Activated naive CD4-positive, alpha-beta T cell treated with anti-CD3 and anti-CD28 coated beads for 36 hours (primary cell): ENCODE data around the gene COL12A1. TPM values are rescaled to one million over a fixed set of nuclear protein-coding genes. Genes with fewer than 3 reads are reported as not detected.
A peak's percentile ranks its signal among the peaks of the same experiment; 100 is the strongest.

Experiments used
- CTCF ChIA-PET: fragments of 350-600 bp; sonication (Branson Sonifier 250); formaldehyde crosslinking; loops from one replicate; lab custom pipeline; 2021; ENCODE audit warnings: antibody characterized with exemption; lab: Charles Lee
- DNase-seq: peaks from one replicate; pipeline ENCODE4 v3.0.0-alpha.2; 2020
- H3K27ac Mint-ChIP-seq: one replicate; pipeline ENCODE4 v1.8.0; 2021; ENCODE audit warnings: mild to moderate bottlenecking, mixed read lengths
- H3K27me3 Mint-ChIP-seq: one replicate; pipeline ENCODE4 v1.8.0; 2021; ENCODE audit warnings: low read depth, mixed read lengths
- H3K36me3 Mint-ChIP-seq: one replicate; pipeline ENCODE4 v1.8.0; 2021; ENCODE audit warnings: low read depth, mixed read lengths
- H3K4me1 Mint-ChIP-seq: one replicate; pipeline ENCODE4 v1.8.0; 2021; ENCODE audit warnings: low read depth, mixed read lengths
- H3K4me3 Mint-ChIP-seq: one replicate; pipeline ENCODE4 v1.8.0; 2021; ENCODE audit warnings: mild to moderate bottlenecking, moderate library complexity, mixed read lengths
- H3K9me3 Mint-ChIP-seq: one replicate; pipeline ENCODE4 v1.8.0; 2021; ENCODE audit warnings: mixed read lengths
- intact Hi-C: fragments of 100-400 bp; cut with micrococcal nuclease; formaldehyde crosslinking; loops from one replicate; pipeline ENCODE4 v1.15.1; 2023
- total RNA-seq, 2 experiments: library from RNA; stranded (reverse); gene quantifications; one replicate each; pipeline ENCODE4 v1.2.3, GENCODE V29; 2021

COL12A1 gene
- under 1 TPM in 1 of 2 experiments, not detected in 1; 0.05 TPM for total RNA-seq

- H3K4me1 Mint-ChIP-seq, result peaks cover 58% of the 10 kb centered on the region
- CTCF ChIA-PET, result interaction anchor here (0.6 to 6.0 kb wide), 2 partner anchors 48 to 1114 kb away, joined by 3 to 64 read pairs; no protein-coding TSS in a partner anchor
- H3K9me3 Mint-ChIP-seq, result no peaks in the 10 kb centered on the region
- intact Hi-C loops, result loop anchor here (2.0 to 10.0 kb wide), 6 partner anchors 271 to 1529 kb away; no protein-coding TSS in a partner anchor
- peaks cover 81% of the 10 kb centered on the region for H3K27me3 Mint-ChIP-seq
- peak; percentile 13 for DNase-seq
- peak within 1 kb of the TSS; percentile 63 for H3K4me3 Mint-ChIP-seq
- no peak within 1 kb of the TSS for H3K27ac Mint-ChIP-seq
- no peaks in the 10 kb centered on the region for H3K36me3 Mint-ChIP-seq
These were observed at the start of gene COL12A1 for GRCh38 chr6:75205776-75206575. TSS of gene COL12A1 (minus strand) at chr6:75206053. CDS start at chr6:75202792, 3,261 bp downstream.

GRCh38 chr6:75250552-75250951, 44.7 kb upstream of the COL12A1 start:
- intact Hi-C loops, result no loop called here
- peaks cover 9% of the 10 kb centered on the region for H3K27me3 Mint-ChIP-seq
- H3K4me3 Mint-ChIP-seq, result no peak overlapping the region
- H3K9me3 Mint-ChIP-seq, result no peaks in the 10 kb centered on the region
- CTCF ChIA-PET, result interaction anchor here (0.6 kb wide), 1 partner anchor 17 kb away, joined by 5 read pairs; no protein-coding TSS in a partner anchor
- DNase-seq, result no peak
- no peaks in the 10 kb centered on the region for H3K4me1 Mint-ChIP-seq
- no peak overlapping the region for H3K27ac Mint-ChIP-seq
- no peaks in the 10 kb centered on the region for H3K36me3 Mint-ChIP-seq

- CTCF ChIA-PET, result interaction anchor here (0.8 kb wide), 1 partner anchor 17 kb away, joined by 3 read pairs; no protein-coding TSS in a partner anchor
- intact Hi-C loops, result loop anchor here (10.0 kb wide), 1 partner anchor 1785 kb away; the partner anchor contains the start of gene MTO1
- Mint-ChIP-seq H3K27me3 (peaks cover 10% of the 10 kb centered on the region), H3K4me3 (no peak overlapping the region), H3K27ac (no peak overlapping the region), H3K9me3 (no peaks in the 10 kb centered on the region), H3K36me3 (no peaks in the 10 kb centered on the region), H3K4me1 (peaks cover under 1% of the 10 kb centered on the region)
- DNase-seq, result no peak
These were observed 44.0 kb upstream of the COL12A1 start for GRCh38 chr6:75249837-75250236.

- Mint-ChIP-seq H3K9me3 (no peaks in the 10 kb centered on the region), H3K27me3 (peaks cover 12% of the 10 kb centered on the region), H3K4me3 (no peak overlapping the region), H3K27ac (no peak overlapping the region), H3K4me1 (peaks cover 15% of the 10 kb centered on the region), H3K36me3 (peaks cover 10% of the 10 kb centered on the region)
- intact Hi-C loops, result loop anchor here (10.0 kb wide), 1 partner anchor 1782 kb away; the partner anchor contains the start of gene MTO1
- CTCF ChIA-PET, result interaction anchor here (0.6 kb wide), 1 partner anchor 51 kb away, joined by 3 read pairs; no protein-coding TSS in a partner anchor
- DNase-seq, result no peak
These were observed 40.5 kb upstream of the COL12A1 start for GRCh38 chr6:75246386-75246785.

DNA sequence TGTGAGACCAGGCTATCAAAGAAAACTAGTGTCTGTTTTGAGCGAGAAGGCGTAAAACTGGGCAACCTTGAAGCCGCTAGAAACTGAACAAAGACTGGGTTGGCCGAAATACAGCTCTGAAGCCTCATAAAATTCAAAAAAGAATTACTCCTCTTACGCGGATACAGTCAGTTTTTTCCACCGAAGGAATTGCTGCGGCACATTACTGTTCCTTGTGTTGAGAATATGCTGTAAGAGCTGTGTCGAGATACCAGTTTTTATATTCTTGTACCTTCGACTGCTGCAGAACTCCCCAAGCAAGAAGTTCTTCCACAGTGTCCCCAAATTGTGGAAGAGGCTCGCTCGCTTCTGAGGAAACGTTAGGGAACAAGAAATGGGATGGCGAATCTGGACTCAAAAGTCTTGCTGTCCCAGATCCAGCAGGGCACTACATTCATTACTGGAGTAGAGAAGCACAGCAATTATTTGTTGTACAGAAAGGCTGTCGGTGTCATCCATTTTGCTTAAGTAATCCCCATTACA, 38.3 kb upstream of the COL12A1 start:
- intact Hi-C loops, result loop anchor here (10.0 kb wide), 1 partner anchor 1779 kb away; the partner anchor contains the start of gene MTO1
- Mint-ChIP-seq H3K4me3 (peak overlapping the region; percentile 98), H3K27ac (peak overlapping the region; percentile 100), H3K27me3 (peaks cover 12% of the 10 kb centered on the region), H3K9me3 (no peaks in the 10 kb centered on the region), H3K36me3 (peaks cover 22% of the 10 kb centered on the region), H3K4me1 (peaks cover 28% of the 10 kb centered on the region)
- no peak for DNase-seq
- CTCF ChIA-PET, result interaction anchor here (0.6 to 1.5 kb wide), 8 partner anchors 18 to 1261 kb away, joined by 3 to 6 read pairs (median 3); no protein-coding TSS in a partner anchor

GRCh38 chr6:75243333-75244062, 37.6 kb upstream of the COL12A1 start, which contains the start of gene COX7A2:
TSS of gene COX7A2 (minus strand) at chr6:75243801. CDS start at chr6:75243734, 67 bp downstream.
- Mint-ChIP-seq H3K36me3 (peaks cover 25% of the 10 kb centered on the region), H3K4me1 (peaks cover 32% of the 10 kb centered on the region), H3K27me3 (peaks cover 12% of the 10 kb centered on the region), H3K4me3 (peak within 1 kb of the TSS; percentile 98), H3K9me3 (no peaks in the 10 kb centered on the region), H3K27ac (peak within 1 kb of the TSS; percentile 100)
- CTCF ChIA-PET, result interaction anchor here (0.6 to 1.5 kb wide), 8 partner anchors 19 to 1260 kb away, joined by 3 to 6 read pairs (median 3); no protein-coding TSS in a partner anchor
- intact Hi-C loops, result loop anchor here (1.0 to 10.0 kb wide), 8 partner anchors 25 to 1779 kb away; partner anchors contain the start of genes EEF1A1, MTO1 and TMEM30A
- peak; percentile 92 for DNase-seq

- H3K27me3 Mint-ChIP-seq, result no peaks in the 10 kb centered on the region
- DNase-seq, result no peak
- no peak overlapping the region for H3K4me3 Mint-ChIP-seq
- no peaks in the 10 kb centered on the region for H3K9me3 Mint-ChIP-seq
- CTCF ChIA-PET, result interaction anchor here (1.2 kb wide), 1 partner anchor 310 kb away, joined by 4 read pairs; no protein-coding TSS in a partner anchor
- intact Hi-C loops, result no loop called here
- H3K36me3 Mint-ChIP-seq, result peaks cover 22% of the 10 kb centered on the region
- H3K4me1 Mint-ChIP-seq, result peaks cover 19% of the 10 kb centered on the region
- H3K27ac Mint-ChIP-seq, result no peak overlapping the region
These were observed 30.8 kb upstream of the COL12A1 start for GRCh38 chr6:75236630-75237029.

GRCh38 chr6:75235271-75235670, 29.4 kb upstream of the COL12A1 start:
- CTCF ChIA-PET, result interaction anchor here (0.8 to 4.1 kb wide), 2 partner anchors 26 to 1504 kb away, joined by 3 to 15 read pairs; no protein-coding TSS in a partner anchor
- no peaks in the 10 kb centered on the region for H3K27me3 Mint-ChIP-seq
- H3K9me3 Mint-ChIP-seq, result no peaks in the 10 kb centered on the region
- H3K4me3 Mint-ChIP-seq, result no peak overlapping the region
- peaks cover 10% of the 10 kb centered on the region for H3K4me1 Mint-ChIP-seq
- no peak overlapping the region for H3K27ac Mint-ChIP-seq
- intact Hi-C loops, result no loop called here
- peaks cover 14% of the 10 kb centered on the region for H3K36me3 Mint-ChIP-seq
- no peak for DNase-seq

DNA sequence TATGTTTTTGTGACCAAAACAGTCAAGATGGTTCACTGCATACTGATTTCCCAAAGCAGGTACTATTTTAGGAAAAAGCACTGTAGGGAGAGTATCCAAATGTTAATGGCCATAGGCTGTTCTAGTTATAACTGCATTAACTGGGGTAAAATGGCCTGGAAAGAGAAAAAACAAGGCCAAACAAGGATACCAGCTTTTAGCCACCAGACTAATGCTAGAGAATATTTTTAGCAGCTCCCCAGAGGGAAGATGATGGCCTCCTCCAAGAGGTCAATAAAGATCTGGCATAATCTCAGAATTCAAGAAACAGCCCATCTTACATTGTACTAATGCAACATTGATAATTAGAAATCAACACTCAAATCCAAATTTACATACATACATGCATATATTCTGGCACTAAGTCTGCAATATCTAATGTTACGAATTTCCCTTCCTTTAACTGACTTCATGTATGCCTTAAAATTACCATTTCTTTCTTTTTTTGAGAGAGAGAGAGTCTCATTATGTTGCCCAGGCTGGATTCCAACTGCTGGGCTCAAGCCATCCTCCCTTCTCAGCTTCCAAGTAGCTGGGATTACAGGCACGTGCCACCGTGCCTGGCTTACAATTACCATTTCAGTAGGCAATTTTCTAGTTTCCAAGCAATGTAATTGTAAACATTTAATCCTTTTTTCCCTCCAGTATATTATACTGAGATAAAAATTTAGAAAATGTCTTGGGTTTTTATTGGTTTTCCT, 28.4 kb upstream of the COL12A1 start:
- H3K4me1 Mint-ChIP-seq, result peaks cover 6% of the 10 kb centered on the region
- CTCF ChIA-PET, result interaction anchor here (4.1 kb wide), 1 partner anchor 25 kb away, joined by 15 read pairs; no protein-coding TSS in a partner anchor
- intact Hi-C loops, result no loop called here
- peaks cover 10% of the 10 kb centered on the region for H3K36me3 Mint-ChIP-seq
- H3K27ac Mint-ChIP-seq, result no peak overlapping the region
- no peaks in the 10 kb centered on the region for H3K9me3 Mint-ChIP-seq
- no peak for DNase-seq
- H3K4me3 Mint-ChIP-seq, result no peak overlapping the region
- no peaks in the 10 kb centered on the region for H3K27me3 Mint-ChIP-seq

DNA sequence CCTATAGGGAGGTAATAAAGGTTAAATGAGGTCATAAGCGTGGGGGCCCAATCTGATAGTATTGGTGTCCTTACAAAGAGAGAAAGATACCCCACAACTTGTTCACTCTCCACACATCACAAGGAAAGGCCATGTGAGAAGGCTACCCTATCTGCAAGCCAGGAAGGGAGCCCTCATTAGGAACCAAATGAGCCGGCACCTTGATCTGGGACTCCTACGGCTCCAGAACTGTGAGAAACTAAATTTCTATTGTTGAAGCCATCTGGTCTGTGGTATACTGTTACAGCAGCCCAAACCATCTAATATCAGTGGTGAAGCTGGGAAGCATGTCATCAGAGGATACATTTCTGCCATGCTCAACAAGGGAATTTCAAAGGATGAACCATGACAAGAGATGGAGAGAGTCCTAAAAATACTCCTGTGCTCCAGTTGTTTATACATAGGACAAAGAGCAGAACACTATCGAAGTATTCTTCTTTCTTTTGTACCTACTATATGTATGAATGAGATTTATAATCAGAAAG, 27.3 kb upstream of the COL12A1 start:
- no peak for DNase-seq
- CTCF ChIA-PET, result interaction anchor here (4.1 kb wide), 1 partner anchor 24 kb away, joined by 15 read pairs; no protein-coding TSS in a partner anchor
- no peaks in the 10 kb centered on the region for H3K27me3 Mint-ChIP-seq
- intact Hi-C loops, result no loop called here
- peaks cover 5% of the 10 kb centered on the region for H3K36me3 Mint-ChIP-seq
- no peaks in the 10 kb centered on the region for H3K4me1 Mint-ChIP-seq
- no peak overlapping the region for H3K27ac Mint-ChIP-seq
- H3K4me3 Mint-ChIP-seq, result no peak overlapping the region
- H3K9me3 Mint-ChIP-seq, result no peaks in the 10 kb centered on the region
